Lower leg skin (tissue), 3 donors: Measurements from ENCODE around the gene S100A14.

Source experiments
- POLR2A ChIP-seq, 2 donors: fragments of 450-650 bp; IDR thresholded peaks; one replicate each; pipeline ENCODE4 v1.6.1; 2016 to 2017; ENCODE audit warnings: antibody characterized with exemption in 2 of 2, mild to moderate bottlenecking in 1 of 2, moderate library complexity in 1 of 2
- TF ChIP-seq, protein P1 (sequence below), 3 donors: fragments of 450-650 bp; IDR thresholded peaks; one replicate each; pipeline ENCODE4 v1.5.1; 2016; ENCODE audit warnings: antibody characterized with exemption in 3 of 3, mild to moderate bottlenecking in 3 of 3, moderate library complexity in 2 of 3

DNA sequence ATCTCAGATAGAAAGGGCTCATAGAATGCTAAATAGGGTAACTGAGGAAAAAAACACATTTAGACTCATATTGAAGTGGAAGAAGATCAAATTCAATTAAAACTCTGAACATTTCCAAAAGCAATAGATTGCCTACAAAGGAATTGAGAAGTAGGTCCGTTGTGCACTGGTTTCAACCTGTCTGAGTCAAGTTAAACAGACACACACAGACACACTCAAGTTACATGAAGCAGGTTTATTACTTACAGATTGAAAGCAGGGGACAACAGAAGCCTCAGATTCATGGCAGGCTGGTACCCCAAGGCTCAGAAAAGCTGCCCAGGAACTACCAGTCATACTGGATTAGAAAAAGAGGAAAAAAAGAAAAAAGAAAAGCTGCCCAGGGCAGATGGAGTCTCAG, 29.8 kb downstream of the S100A14 start:
- TF ChIP-seq, protein P1, sequence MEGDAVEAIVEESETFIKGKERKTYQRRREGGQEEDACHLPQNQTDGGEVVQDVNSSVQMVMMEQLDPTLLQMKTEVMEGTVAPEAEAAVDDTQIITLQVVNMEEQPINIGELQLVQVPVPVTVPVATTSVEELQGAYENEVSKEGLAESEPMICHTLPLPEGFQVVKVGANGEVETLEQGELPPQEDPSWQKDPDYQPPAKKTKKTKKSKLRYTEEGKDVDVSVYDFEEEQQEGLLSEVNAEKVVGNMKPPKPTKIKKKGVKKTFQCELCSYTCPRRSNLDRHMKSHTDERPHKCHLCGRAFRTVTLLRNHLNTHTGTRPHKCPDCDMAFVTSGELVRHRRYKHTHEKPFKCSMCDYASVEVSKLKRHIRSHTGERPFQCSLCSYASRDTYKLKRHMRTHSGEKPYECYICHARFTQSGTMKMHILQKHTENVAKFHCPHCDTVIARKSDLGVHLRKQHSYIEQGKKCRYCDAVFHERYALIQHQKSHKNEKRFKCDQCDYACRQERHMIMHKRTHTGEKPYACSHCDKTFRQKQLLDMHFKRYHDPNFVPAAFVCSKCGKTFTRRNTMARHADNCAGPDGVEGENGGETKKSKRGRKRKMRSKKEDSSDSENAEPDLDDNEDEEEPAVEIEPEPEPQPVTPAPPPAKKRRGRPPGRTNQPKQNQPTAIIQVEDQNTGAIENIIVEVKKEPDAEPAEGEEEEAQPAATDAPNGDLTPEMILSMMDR (IDR thresholded peaks at IDR 0.05), result no peak
- no peak for TF ChIP-seq POLR2A (IDR thresholded peaks at IDR 0.05)
